Measurements from ENCODE around the gene MAP3K4.

- TF ChIP-seq CTCF (conservative IDR thresholded peaks at IDR 0.05) (no peak), ZFX (IDR thresholded peaks at IDR 0.05) (no peak)
These were observed 145.1 kb downstream of the MAP3K4 start for GRCh38 chr6:161136655-161137054.
